NCI-H2196 treated with DMSO at 0.1 percent for 48 hours (cell line): ENCODE data around the gene RBM33.

Experiments
- DNase-seq: peaks from one replicate; lab custom pipeline; 2025; ENCODE audit not compliant: unreplicated experiment; lab: John Stamatoyannopoulos, UW

Gene RBM33

DNA sequence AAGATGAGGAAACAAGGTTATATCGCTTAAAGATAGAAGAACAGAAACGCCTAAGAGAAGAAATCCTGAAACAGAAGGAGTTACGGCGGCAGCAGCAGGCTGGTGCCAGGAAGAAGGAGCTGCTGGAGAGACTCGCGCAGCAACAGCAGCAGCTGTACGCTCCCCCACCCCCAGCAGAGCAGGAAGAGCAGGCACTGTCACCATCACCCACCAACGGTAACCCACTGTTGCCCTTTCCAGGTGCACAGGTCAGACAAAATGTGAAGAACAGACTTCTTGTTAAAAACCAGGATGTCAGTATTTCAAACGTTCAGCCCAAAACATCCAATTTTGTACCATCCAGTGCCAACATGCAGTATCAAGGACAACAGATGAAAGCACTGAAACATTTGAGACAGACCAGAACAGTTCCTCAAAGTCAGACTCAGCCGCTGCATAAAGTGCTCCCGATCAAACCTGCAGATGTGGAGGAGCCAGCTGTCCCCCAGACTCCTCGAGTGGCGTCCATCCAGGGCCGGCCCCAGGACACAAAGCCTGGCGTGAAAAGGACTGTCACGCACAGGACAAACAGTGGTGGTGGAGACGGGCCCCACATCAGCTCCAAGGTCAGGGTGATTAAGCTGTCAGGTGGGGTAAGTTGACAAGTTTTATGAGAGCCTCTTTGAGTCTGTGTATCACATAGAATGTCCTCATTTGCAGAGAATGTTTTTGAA is 100.7 kb downstream of the RBM33 start:
- no peak for DNase-seq

DNA sequence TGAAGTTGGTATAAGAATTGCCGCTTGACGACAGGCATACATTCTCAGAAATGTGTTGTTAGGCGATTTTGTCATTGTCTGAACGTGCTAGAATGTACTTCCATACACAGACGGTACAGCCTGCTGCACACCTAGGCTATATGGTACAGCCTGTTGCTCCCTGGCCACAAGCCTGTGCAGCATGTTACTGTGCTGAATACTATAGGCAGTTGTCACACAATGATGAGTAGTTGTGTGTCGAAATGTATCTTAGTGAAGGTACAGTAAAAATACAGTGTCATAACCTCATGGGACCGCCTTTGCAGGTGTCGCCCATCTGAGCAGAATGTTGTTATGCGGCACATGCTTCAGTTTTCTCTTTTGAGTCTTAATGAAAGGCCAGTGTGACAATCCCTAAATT is 101.3 kb downstream of the RBM33 start:
- DNase-seq, result no peak

DNA sequence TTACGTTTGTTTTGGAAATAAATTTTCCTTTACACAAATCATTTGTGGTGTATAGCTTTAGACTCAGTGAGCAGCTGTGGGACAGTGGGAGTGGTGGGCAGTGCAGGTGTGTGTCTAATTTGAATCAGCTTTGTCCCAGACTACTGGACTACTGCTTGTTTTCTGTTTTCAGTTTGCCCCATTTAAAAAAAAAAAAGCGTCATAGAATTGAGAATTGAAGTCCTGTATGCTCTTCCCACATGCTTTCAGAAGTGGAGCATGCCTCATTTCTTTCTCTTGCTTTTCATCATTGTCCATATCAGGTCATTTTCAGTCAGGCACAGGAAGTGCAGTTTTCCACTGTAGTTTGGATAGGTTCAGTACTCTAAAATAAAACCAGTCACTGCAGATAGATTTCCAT is 101.7 kb downstream of the RBM33 start:
- DNase-seq, result no peak

DNA sequence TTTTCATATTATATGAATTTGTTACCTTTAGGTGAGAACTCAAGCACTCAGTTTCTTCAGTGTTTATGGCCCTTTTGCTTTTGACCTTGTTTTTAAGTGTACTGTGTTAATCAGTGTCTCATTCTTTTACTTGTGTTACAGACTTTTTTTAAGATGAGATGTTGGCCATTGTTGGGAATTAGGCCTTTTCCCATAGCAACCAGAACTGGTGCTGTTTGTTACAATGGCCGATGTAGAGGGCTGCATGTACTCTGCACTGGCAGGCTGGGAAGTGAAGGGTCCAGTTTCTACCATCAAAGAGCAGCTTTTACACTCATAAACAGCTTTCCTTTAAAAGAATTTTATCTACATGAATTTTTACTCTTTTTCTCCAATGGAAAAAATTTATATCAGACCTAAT is 102.7 kb downstream of the RBM33 start:
- DNase-seq, result no peak

DNA sequence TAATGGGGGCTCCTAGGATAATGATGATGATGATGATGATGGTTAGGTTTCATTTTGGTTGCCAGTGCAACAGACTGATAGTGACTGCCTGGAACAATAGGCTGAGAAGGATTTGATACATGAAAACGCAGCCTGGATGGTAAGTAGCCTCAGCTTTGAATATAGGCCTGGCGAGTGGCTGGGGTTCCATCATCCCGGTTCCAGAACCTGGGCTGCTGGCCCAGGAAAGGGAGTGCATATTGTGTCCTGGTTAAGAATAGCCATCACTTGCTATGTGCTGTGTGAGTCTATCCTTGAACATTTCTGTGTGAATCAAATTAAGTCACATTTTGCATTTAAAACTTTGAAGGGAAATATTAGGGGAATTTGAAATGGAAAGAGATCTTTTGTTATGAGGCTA is 105.1 kb downstream of the RBM33 start:
- no peak for DNase-seq

DNA sequence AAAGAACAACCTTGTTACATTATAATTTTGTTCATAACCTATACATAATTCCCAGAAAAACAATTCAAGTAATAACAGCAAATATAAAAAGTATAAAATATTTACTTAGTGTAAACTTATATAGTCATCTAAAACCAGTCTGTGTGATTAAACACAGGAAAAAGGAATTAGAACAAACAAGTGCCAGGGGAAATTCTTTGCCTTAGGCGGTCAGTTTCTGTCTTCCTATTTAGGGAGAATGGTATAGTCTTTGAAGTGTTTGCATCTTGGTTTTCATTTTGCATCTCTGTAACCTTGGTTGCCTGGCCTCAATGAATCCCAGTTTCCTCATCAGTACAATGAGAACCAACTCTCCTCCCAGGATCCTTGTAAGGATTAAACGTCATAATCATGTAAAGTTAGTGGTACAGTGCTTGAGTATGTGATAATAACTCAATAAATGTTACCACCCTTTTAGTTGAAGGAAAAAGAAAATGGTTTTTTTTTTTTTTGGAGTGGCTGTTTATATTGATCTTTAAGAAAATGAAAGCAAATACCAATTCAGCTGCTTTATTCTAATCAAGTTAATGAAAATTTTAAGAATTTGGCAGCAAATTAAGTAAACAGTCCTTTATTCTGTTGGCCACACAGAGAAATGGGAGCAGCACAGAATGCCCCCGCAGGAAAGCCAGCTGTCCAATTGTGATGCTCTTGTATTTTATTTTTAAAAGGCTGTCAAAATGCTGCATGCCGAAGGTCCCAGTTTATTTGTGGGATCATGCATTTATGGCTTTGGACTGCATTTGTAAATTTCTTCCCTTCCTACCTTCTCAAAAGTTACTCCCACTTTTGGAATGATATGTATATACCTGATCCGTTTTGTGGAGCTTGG is 106.0 kb downstream of the RBM33 start:
- no peak for DNase-seq

DNA sequence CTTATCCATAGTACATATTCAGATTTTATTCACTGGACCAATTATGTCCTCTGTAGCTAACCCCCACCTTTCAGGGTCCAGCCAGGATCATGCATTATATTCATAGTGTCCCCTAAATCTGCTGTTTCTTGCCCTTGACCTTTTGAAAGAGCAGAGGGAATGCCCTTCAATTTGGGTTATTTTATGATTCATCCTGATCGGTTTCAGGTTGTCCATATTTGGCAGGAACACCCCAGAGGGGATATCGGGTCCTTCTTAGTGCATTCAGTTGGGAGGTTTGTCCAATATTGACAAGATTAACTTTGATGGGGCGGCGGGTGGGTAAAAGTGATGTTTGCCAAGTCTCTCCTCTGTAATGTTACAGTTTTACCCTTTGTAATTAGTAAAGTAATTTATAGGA is 106.9 kb downstream of the RBM33 start:
- DNase-seq, result no peak

DNA sequence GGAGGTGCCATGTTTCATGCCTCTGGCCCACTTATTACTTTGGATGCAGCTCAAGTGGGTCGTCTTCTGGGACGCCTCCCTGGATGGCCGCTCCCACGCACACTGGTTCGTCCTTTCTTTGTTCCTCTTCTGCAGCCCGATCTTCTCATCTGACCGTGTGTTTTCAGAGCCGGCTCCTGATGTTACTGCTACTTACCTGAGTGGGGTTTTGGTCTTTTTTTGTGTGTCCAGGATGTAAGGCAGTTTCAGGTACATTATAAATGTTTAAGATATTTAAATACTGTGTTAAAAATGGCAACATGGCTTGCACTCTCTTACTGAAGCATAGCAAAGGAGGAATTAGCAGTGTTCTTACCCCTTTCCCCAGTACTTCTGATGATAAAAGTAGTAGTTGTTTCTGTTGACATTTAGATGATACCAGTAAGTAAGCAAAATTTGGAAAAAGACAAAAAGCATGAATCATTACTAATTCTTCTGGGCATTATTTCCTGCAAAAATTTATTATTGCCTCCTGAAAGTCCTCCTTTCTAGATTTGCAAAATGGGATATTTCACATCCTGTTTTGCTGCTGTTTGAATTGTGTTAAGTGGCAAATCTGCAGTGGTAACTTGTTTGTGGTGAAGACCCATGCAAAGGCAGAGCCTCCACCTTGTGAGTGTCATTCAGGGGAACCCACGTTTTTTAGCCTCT is 108.4 kb downstream of the RBM33 start:
- DNase-seq, result no peak

DNA sequence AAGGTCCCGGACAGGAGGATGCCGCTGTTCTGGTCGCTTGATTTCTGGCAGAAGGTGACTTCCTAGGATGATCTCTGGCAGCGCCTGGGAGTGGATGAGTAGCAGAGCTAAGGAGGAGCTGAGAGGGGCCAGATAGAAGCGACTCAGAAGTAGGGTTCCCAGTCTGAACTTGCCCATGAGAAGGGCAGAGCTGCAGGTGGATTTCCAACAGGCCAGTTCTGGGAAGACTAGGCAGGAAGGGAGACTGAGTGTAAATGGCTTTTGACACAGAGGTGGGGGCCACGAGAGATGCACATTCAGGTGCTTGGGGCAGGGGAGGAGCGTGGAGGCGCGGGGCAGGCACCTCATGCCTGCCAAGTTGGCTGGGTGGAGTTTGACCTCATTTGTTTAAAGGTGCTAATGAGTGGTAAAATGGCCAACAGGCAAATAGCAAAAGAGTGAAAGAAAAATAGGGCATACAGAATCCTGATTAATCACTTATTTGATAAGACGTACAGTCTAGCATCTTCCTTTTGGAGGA is 109.0 kb downstream of the RBM33 start:
- no peak for DNase-seq

DNA sequence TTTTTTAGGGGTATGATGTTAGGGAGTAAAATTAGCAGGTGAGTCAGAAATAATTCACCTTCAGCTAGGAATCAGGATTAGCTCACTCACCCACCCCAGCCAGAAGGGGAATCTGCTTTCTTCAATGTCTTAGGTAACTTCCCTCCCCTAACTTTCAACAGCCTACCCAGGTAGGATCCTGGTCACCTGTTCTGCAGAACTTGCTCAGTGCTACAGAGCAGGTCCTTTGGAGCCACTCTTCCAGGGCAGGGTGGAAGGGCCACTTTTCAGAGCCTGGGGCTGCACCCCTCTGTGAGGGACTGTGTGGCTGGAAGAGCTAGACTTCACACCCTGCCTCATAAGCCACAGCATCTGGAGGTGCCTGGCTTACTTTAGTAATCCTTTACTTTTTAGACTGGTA is 109.7 kb downstream of the RBM33 start:
- no peak for DNase-seq

DNA sequence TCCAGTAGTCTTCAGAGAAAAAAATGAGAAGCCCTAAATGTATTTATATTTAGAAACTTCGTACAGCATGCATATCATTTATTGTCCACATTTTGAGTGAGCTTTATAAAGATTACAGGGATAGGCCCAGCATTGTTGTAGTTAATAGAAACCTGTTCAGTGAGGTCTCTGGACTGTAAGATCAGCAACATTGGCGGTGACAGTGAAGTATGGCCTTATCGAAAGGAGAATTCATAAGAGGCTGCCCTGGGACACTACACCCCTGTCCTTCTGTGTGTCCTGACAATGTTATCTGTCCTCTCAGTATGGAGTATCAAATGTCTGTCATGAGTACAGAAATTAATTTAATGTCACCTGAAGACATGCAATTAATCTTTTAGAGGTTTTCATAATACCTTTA is 110.6 kb downstream of the RBM33 start:
- DNase-seq, result no peak

DNA sequence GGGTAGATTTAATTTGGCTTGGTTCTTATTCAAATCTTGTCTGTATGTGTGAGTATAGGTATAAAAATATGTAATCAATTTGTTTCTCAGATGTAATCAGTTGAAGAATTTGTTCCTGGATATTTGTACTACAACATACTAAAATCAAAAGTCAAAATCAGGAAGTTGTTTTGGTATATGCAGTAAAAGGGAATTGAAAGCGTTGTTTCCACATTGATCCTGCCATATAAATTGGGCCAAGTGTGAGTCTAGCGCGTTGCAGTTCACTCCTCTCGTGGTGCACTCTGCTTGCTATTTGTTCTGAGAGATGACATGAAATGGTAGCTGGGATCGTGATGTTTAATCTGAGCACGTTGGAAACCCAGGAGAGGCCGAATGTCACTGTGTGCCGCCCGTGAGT is 111.9 kb downstream of the RBM33 start:
- no peak for DNase-seq

DNA sequence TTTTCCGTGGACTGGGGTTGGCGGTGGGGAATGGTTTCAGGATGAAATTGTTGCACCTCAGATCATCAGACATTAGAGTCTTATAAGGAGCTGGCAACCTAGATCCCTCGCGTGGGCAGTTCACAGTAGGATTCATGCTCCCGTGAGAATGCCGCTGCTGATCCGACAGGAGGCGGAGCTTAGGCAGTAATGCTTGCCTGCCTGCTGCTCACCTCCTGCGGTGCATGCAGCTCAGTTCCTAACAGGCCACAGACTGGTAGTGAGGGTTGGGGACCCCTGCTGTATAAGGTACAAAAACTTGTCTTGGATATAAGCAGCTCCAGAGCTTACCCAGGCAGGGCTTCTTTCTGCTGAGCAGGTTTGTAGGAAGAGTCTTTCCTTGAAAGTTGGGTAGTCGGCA is 113.9 kb downstream of the RBM33 start:
- DNase-seq, result no peak

DNA sequence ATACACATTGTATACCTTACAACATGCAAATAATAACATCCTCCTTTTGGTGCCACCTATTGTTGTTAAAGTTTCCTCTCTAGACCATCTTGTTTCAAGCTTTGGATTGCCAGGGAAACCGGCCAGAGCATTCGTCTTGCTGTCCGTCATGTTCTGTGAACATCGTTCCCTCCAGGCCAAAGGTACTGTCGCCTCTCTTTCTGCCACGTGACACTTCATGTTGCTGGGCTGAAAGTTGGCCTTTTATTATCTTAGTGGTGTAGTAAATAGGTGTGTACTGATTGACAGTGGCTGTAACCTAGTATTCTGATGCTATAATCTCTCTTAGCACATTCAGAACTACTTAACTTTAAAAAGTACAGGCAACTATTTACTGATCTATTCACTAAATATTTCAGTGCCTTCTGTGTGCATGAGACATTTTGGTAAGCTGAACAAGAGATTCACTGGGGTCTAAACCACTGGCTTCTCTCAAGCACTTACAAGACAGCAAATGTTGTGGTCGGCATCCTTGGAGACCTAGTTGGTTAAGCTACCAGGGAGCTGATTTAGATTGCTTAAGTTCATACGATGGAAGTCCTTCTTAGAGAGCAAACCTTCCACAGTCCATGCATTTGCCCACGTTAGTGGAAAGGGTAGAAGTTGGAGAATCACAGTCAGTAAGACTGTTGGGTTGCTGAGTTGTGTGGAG is 115.4 kb downstream of the RBM33 start:
- DNase-seq, result no peak

DNA sequence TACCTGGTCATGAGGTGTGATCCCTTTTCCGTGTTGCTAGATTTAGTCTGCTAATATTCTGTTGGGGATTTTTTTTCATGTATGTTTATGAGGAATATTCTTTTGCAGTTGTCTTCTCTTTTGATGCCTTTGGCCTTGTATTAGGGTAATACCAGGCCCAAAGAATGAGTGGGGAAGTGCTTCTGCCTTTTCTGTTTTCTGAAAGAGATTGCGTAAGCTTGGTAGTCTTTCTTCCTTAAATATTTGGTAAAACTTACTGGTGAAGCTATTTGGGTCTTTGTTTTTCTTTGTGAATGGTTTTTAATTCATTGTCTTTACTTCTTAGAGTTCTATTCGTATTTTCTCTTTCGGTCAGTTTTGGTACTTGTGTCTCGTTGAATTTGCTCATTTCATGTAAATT is 116.7 kb downstream of the RBM33 start:
- DNase-seq, result no peak

DNA sequence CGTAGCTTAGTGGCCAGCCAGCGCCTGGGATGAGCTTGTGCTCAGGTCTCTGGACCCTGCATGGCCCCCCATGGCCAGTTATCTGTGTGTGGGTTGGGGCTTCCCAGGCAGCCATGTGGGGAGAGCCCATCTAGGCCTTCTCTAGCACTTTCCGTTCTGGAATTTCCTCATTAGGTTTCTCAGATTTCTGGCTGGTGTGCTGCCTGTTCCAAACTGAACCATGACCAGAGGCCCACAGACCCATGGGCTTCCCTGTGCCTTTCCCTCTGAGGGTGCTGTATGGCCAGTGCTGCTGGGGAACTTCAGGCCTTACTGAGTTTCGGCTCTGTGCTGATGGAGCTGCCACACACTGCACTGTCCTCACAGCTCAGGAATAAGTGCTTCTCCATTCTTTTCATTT is 117.6 kb downstream of the RBM33 start:
- DNase-seq, result no peak

DNA sequence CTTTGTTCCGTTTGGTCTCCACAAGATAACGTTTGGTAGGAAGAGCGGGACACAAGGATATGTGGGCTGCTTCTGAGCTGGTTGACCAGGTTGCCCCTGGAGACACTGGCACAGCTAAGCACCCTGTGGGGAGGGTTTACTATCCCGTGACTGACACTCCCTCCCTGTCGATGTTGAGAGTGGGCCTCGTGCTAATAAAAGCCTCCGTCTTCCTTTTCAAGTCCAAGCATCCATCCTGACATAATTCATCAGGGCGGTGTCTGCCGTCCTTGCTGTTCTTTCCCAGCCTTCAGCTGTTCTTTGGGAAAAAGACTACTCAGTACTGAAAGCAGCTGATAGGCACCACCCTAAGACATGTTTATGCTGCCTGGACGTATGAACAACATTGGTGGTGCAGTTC is 118.2 kb downstream of the RBM33 start:
- no peak for DNase-seq

DNA sequence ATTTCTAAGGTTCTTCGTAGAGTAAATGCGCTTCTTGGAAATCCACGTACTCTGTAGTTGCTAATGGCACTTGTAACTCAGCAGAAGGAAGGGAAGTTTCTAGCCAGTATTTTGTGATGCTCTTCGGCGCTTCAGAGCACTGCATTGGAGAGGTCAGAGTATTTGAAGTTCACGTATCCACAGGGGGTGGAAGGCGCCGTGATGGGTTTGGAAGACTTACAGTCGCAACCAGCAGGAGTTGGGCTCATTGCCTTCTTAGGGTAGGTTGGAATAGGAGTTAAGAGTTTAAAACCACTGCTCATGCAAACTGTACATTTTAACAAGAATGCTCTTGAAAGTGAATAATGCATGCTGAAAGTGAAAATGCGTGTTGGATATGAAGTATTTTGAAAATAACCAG is 118.7 kb downstream of the RBM33 start:
- no peak for DNase-seq

DNA sequence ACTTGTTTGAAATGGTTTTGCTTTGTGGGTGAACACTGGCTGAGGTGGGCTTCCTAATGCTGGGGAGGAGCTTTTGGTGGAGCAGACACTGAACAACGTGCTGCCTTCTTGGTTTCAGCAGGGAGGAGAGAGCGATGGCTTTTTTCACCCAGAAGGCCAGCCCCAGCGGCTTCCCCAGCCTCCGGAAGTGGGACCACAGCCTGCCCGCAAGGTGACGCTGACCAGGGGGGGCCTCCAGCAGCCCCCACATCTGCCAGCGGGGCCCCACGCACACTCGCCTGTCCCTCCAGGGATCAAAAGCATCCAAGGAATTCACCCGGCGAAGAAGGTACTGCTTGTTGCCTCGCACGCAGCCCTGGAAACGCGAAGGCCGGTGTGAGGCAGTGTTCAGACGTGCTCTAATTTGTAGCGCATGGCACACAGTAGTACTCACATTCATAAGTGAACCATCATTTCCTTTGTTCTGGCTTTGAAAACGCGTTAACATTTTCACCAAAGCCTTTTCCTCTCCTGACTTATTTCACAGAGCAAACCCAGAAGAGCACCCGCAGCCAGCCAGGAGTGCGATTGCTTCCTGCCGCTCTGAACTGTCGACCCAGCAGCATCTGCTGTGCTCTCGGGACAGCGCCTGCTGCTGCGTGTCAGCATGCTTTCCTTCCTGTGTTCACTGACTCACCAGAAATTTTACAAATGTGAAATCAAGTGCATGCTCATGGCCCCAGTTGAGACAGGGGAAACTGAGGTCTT is 119.4 kb downstream of the RBM33 start:
- no peak for DNase-seq

DNA sequence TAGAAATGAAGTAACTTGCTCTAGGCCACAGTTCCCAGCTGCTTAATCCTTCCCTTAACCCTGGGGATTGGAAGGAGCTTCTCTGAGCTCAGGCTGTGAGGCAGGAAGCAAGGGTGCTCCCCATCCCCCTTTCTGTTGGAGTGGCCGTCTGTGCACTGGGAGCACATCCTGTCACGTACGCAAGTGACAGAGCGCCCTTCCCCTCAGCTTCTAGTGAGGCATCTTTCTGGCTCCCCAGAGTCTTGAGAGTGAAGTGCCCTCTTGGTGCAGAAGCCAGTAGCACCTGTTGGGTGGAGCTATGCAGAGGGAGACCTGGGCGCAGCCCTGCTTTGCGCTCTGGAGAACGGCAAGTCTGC is 120.0 kb downstream of the RBM33 start:
- no peak for DNase-seq

DNA sequence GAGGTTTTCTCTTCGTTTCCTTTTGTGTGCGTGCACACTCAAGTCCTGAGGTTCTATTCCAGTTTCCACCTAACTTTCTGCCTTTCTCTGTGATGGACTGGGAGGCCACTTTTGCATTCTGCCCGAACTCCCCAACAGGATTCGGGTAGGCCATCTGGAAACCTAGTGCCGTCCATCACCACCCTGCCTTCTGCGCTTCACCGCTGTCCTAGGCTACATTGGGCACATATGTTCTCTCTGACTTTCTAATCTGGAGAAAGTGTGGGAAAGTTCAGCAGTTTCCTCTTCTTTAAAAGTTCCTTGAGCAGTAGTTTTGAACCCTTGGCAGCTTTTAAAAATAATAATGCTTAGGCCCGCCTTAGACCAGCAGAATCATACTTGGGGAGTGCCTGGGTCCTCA is 121.0 kb downstream of the RBM33 start:
- DNase-seq, result no peak
